Aorta (tissue), 5 donors: Measurements from ENCODE around the gene SLC44A1. TPM values are rescaled to one million over a fixed set of nuclear protein-coding genes. Genes with fewer than 3 reads are reported as not detected.

ENCODE experiments used
- ATAC-seq: fragments of 200-7000 bp; cut with Tn5 transposase; one replicate; pipeline ENCODE4 v1.9.1; 2022; ENCODE audit warnings: moderate library complexity; ENCODE audit not compliant: low FRiP score
- DNase-seq, 2 donors: peaks; one replicate each; pipeline ENCODE4 v3.0.0-alpha.2; 2020
- H3K27ac ChIP-seq, 2 donors: one replicate each; pipeline ENCODE4 v1.5.1; 2013; ENCODE audit warnings: low read length in 2 of 2, mild to moderate bottlenecking in 2 of 2, moderate library complexity in 2 of 2, control low read depth in 1 of 2, inconsistent platforms in 1 of 2, low read depth in 1 of 2
- H3K27me3 ChIP-seq, 2 donors: one replicate each; pipeline ENCODE4 v1.6.1; 2013; ENCODE audit warnings: control low read depth in 1 of 2, low read length in 1 of 2, mild to moderate bottlenecking in 1 of 2, moderate library complexity in 1 of 2; ENCODE audit not compliant: insufficient read depth in 2 of 2, control insufficient read depth in 1 of 2
- H3K36me3 ChIP-seq, 2 donors: one replicate each; pipeline ENCODE4 v1.6.1; 2013; ENCODE audit warnings: control low read depth in 1 of 2, low read length in 1 of 2, mild to moderate bottlenecking in 1 of 2; ENCODE audit not compliant: insufficient read depth in 2 of 2, control insufficient read depth in 1 of 2
- H3K4me1 ChIP-seq, 2 donors: one replicate each; pipeline ENCODE4 v1.6.1; 2013; ENCODE audit warnings: low read length in 2 of 2, control low read depth in 1 of 2, mild to moderate bottlenecking in 1 of 2, moderate library complexity in 1 of 2; ENCODE audit not compliant: insufficient read depth in 2 of 2, control insufficient read depth in 1 of 2
- H3K4me3 ChIP-seq, 2 donors: one replicate each; pipeline ENCODE4 v1.5.1; 2013; ENCODE audit warnings: low read length in 2 of 2, control low read depth in 1 of 2, mild to moderate bottlenecking in 1 of 2
- H3K9me3 ChIP-seq: one replicate; pipeline ENCODE4 v1.6.1; 2013; ENCODE audit warnings: mild to moderate bottlenecking, low read length; ENCODE audit not compliant: control insufficient read depth
- WGBS, 2 donors: extraction: QIAGEN DNeasy Blood & Tissue Kit; methylation state at CpG; one replicate each; pipeline ENCODE4 v1.1.7; 2013; 5-methylcytosine and 5-hydroxymethylcytosine counted together
- intact Hi-C, 2 donors: fragments of 100-400 bp; cut with DNase I; formaldehyde crosslinking; loops; one replicate each; pipeline versions ENCODE4 v1.14.2 to v1.15.0; 2022
- polyA plus RNA-seq, 2 donors: library from polyadenylated mRNA; stranded (reverse); fragments of 200-250 nt; gene quantifications; one replicate each; pipeline ENCODE4 v1.2.3, GENCODE V29; 2013
- total RNA-seq, 2 donors: library from RNA; stranded (reverse); fragmentation: NEBNext Ultra II Directional; extraction: Animal tissue kit (Norgen Biotek cat#: 25700); gene quantifications; one replicate each; pipeline ENCODE4 v1.2.1, GENCODE V29; 2021
- donor health status: healthy with polysubstance abuse.
- donor health status: Bipolar disorder and iron deficiency.
- donor health status: DM: no; HTN: no; CAD: no.
- donor health status: DM: no; HTN: no; CAD: no.
- donor health status: DM: yes; HTN: yes; CAD: no.

Gene SLC44A1
- total and polyA plus RNA-seq, 4 donors = 11.4 to 46.6 (median 30.4) TPM

- Histone ChIP-seq H3K27ac (no peak overlapping the region), H3K27me3 (no peaks in the 10 kb centered on the region), H3K36me3 (no peaks in the 10 kb centered on the region), H3K4me3 (no peak overlapping the region), H3K9me3 (no peaks in the 10 kb centered on the region), H3K4me1 (no peaks in the 10 kb centered on the region)
- no peak for ATAC-seq
- 90 to 93% methylated on average over 3 of the region's 3 CpGs for WGBS, 2 donors
- DNase-seq = no peak
- intact Hi-C loops = no loop called here
These were observed 182.2 kb downstream of the SLC44A1 start for GRCh38 chr9:105426657-105427056.

- H3K27ac ChIP-seq = no peak overlapping the region
- no peaks in the 10 kb centered on the region for H3K4me1 ChIP-seq
- ATAC-seq (no peak), DNase-seq (no peak)
- H3K4me3 ChIP-seq = no peak overlapping the region
- H3K9me3 ChIP-seq = no peaks in the 10 kb centered on the region
- no peaks in the 10 kb centered on the region for H3K27me3 ChIP-seq
- 85% methylated on average over 9 of the region's 9 CpGs for WGBS, 2 donors
- H3K36me3 ChIP-seq = no peaks in the 10 kb centered on the region
- intact Hi-C loops = no loop called here
These were observed 187.2 kb downstream of the SLC44A1 start for GRCh38 chr9:105431424-105432246.

GRCh38 chr9:105432247-105432842, 187.9 kb downstream of the SLC44A1 start:
- Histone ChIP-seq H3K27ac (no peak overlapping the region), H3K4me1 (no peaks in the 10 kb centered on the region), H3K27me3 (no peaks in the 10 kb centered on the region), H3K36me3 (no peaks in the 10 kb centered on the region), H3K4me3 (no peak overlapping the region), H3K9me3 (no peaks in the 10 kb centered on the region)
- intact Hi-C loops = no loop called here
- ATAC-seq (no peak), DNase-seq (no peak)
- WGBS, 2 donors = 86% methylated on average over 2 of the region's 2 CpGs

GRCh38 chr9:105435453-105435852, 191.0 kb downstream of the SLC44A1 start:
- WGBS, 2 donors = 90 to 97% methylated on average over 3 of the region's 3 CpGs
- H3K4me1 ChIP-seq = no peaks in the 10 kb centered on the region
- no peaks in the 10 kb centered on the region for H3K36me3 ChIP-seq
- no peak overlapping the region for H3K4me3 ChIP-seq
- H3K9me3 ChIP-seq = no peaks in the 10 kb centered on the region
- no peak overlapping the region for H3K27ac ChIP-seq
- intact Hi-C loops = no loop called here
- ATAC-seq = no peak
- no peaks in the 10 kb centered on the region for H3K27me3 ChIP-seq
- DNase-seq = no peak

- no peak overlapping the region for H3K27ac ChIP-seq
- WGBS, 2 donors = 92 to 96% methylated on average over 4 of the region's 4 CpGs
- no peak for DNase-seq
- H3K4me1 ChIP-seq = no peaks in the 10 kb centered on the region
- intact Hi-C loops = no loop called here
- ATAC-seq = no peak
- no peaks in the 10 kb centered on the region for H3K36me3 ChIP-seq
- H3K27me3 ChIP-seq = no peaks in the 10 kb centered on the region
- H3K9me3 ChIP-seq = no peaks in the 10 kb centered on the region
- no peak overlapping the region for H3K4me3 ChIP-seq
These were observed 192.3 kb downstream of the SLC44A1 start for GRCh38 chr9:105436783-105437182.

- no peak for ATAC-seq
- Histone ChIP-seq H3K4me1 (no peaks in the 10 kb centered on the region), H3K4me3 (no peak overlapping the region), H3K27ac (no peak overlapping the region), H3K36me3 (no peaks in the 10 kb centered on the region), H3K9me3 (no peaks in the 10 kb centered on the region), H3K27me3 (no peaks in the 10 kb centered on the region)
- DNase-seq = no peak
- intact Hi-C loops = no loop called here
- 85 to 88% methylated on average over 1 of the region's 1 CpG for WGBS, 2 donors
These were observed 193.3 kb downstream of the SLC44A1 start for GRCh38 chr9:105437704-105438103.

- Histone ChIP-seq H3K27me3 (no peaks in the 10 kb centered on the region), H3K4me1 (no peaks in the 10 kb centered on the region), H3K27ac (no peak overlapping the region), H3K36me3 (no peaks in the 10 kb centered on the region), H3K4me3 (no peak overlapping the region), H3K9me3 (no peaks in the 10 kb centered on the region)
- 37 to 51% methylated on average over 8 of the region's 8 CpGs for WGBS, 2 donors
- ATAC-seq (no peak), DNase-seq (no peak)
- intact Hi-C loops = no loop called here
These were observed 193.8 kb downstream of the SLC44A1 start for GRCh38 chr9:105438141-105438806.

- no peak for ATAC-seq
These were observed 195.0 kb downstream of the SLC44A1 start for GRCh38 chr9:105439428-105439827.

More at GRCh38 chr9:105439428-105439827, 195.0 kb downstream of the SLC44A1 start:
- Histone ChIP-seq H3K27me3 (no peaks in the 10 kb centered on the region), H3K4me3 (no peak overlapping the region), H3K27ac (no peak overlapping the region), H3K36me3 (no peaks in the 10 kb centered on the region), H3K9me3 (no peaks in the 10 kb centered on the region), H3K4me1 (no peaks in the 10 kb centered on the region)
- DNase-seq = no peak
- intact Hi-C loops = no loop called here
